Endothelial cell of umbilical vein (primary cell): Measurements from ENCODE around the gene TSR3. TPM values are rescaled to one million over a fixed set of nuclear protein-coding genes. Genes with fewer than 3 reads are reported as not detected.

ENCODE experiments used
- BruUV-seq: library from RNA; stranded (reverse); fragments of 400-500 nt; replicated peaks from 2 replicates; lab custom pipeline; 2021; lab: Mats Ljungman, UMichigan
- CTCF ChIA-PET: fragments of 300-600, 350-600 bp; sonication (Branson Sonifier 250); formaldehyde crosslinking; loops from one replicate; lab custom pipeline; 2021; ENCODE audit warnings: antibody characterized with exemption, inconsistent platforms; lab: Charles Lee
- POLR2A ChIA-PET: fragments of 300-600, 350-600 bp; sonication (Branson Sonifier 250); formaldehyde crosslinking; loops from one replicate; lab custom pipeline; 2021; ENCODE audit warnings: antibody characterized with exemption, inconsistent platforms; lab: Charles Lee
- DNase-seq: peaks from one replicate; pipeline ENCODE4 v3.0.0-alpha.2; 2011; ENCODE audit warnings: low read depth, low spot score
- FAIRE-seq: peaks from 2 replicates; lab custom pipeline; 2011; peaks lifted over from hg19 to GRCh38; lab: Jason Lieb, UNC
- H2AFZ ChIP-seq: 2 replicates; pipeline ENCODE4 v1.6.0; 2012; ENCODE audit warnings: low read depth, low read length, control low read depth, inconsistent platforms
- H3K27ac ChIP-seq: 2 replicates; pipeline ENCODE4 v1.5.1; 2011; ENCODE audit warnings: low read depth, mild to moderate bottlenecking, control low read depth, low read length, moderate library complexity; ENCODE audit not compliant: insufficient read depth
- H3K27me3 ChIP-seq, 2 experiments: 2 replicates each; pipeline versions ENCODE4 v1.6.0 to v1.6.1; 2011; ENCODE audit warnings: low read length in 2 of 2, mixed read lengths in 1 of 2; ENCODE audit not compliant: control insufficient read depth in 2 of 2, insufficient read depth in 2 of 2
- H3K36me3 ChIP-seq, 2 experiments: 2 replicates in 1 of 2; 3 replicates in 1 of 2; pipeline ENCODE4 v1.5.1; 2011; ENCODE audit warnings: low read length in 2 of 2, mild to moderate bottlenecking in 1 of 2, moderate library complexity in 1 of 2; ENCODE audit not compliant: control insufficient read depth in 2 of 2, insufficient read depth in 2 of 2; ENCODE audit errors: extremely low read depth in 1 of 2
- H3K4me1 ChIP-seq: 3 replicates; pipeline ENCODE4 v1.5.1; 2011; ENCODE audit warnings: mild to moderate bottlenecking, low read length; ENCODE audit not compliant: control insufficient read depth, insufficient read depth; ENCODE audit errors: extremely low read depth
- H3K4me2 ChIP-seq: 2 replicates; pipeline ENCODE4 v1.6.1; 2011; ENCODE audit warnings: low read length, control low read depth, mixed read lengths; ENCODE audit not compliant: insufficient read depth
- H3K4me3 ChIP-seq, 3 experiments: fragments of 200-600 bp in 1 of 3; sonication (generic), shearing (Covaris generic) in 1 of 3; replicated peaks in 1 of 3; 2 replicates each; pipeline ENCODE4 v1.5.1; 2011 to 2016; ENCODE audit warnings: control low read depth in 3 of 3, low read length in 3 of 3, mild to moderate bottlenecking in 2 of 3, inconsistent platforms in 1 of 3, low read depth in 1 of 3, moderate library complexity in 1 of 3; ENCODE audit not compliant: insufficient read depth in 1 of 3
- H3K79me2 ChIP-seq: 2 replicates; pipeline ENCODE4 v1.6.0; 2012; ENCODE audit warnings: low read length, inconsistent platforms; ENCODE audit not compliant: control insufficient read depth, insufficient read depth
- H3K9ac ChIP-seq: replicated peaks from 2 replicates; pipeline ENCODE3; 2011; ENCODE audit warnings: low read length, control low read depth; ENCODE audit not compliant: insufficient read depth; ENCODE audit errors: extremely low read depth
- H3K9me1 ChIP-seq: replicated peaks from 3 replicates; pipeline ENCODE4 v1.6.0; 2011; ENCODE audit warnings: mild to moderate bottlenecking, low read length; ENCODE audit not compliant: control insufficient read depth, insufficient read depth; ENCODE audit errors: extremely low read depth
- H3K9me3 ChIP-seq: replicated peaks from 2 replicates; pipeline ENCODE4 v1.5.1; 2012; ENCODE audit warnings: low read length, inconsistent platforms; ENCODE audit not compliant: control insufficient read depth, insufficient read depth
- H4K20me1 ChIP-seq: replicated peaks from 2 replicates; pipeline ENCODE3; 2011; ENCODE audit warnings: mild to moderate bottlenecking, low read length; ENCODE audit not compliant: control insufficient read depth, insufficient read depth; ENCODE audit errors: extremely low read depth
- EZH2 ChIP-seq: IDR thresholded peaks from 2 replicates; pipeline ENCODE4 v1.6.1; 2012; ENCODE audit warnings: borderline replicate concordance, low read depth, mild to moderate bottlenecking, moderate library complexity, low read length, inconsistent platforms; ENCODE audit not compliant: severe bottlenecking
- JUN ChIP-seq: IDR thresholded peaks from 2 replicates; pipeline ENCODE4 v1.6.1; 2011; ENCODE audit warnings: borderline replicate concordance, low read depth; ENCODE audit not compliant: insufficient read length, insufficient read depth
- MYC ChIP-seq: IDR thresholded peaks from one replicate; pipeline ENCODE4 v1.6.1; 2011; ENCODE audit warnings: mild to moderate bottlenecking, low read depth, low read length
- POLR2A ChIP-seq: IDR thresholded peaks from 2 replicates; pipeline ENCODE4 v1.6.1; 2012; ENCODE audit warnings: low read depth, mild to moderate bottlenecking, control low read depth, low read length
- POLR2AphosphoS5 ChIP-seq: IDR thresholded peaks from 2 replicates; pipeline ENCODE4 v1.6.1; 2012; ENCODE audit warnings: low read depth, mild to moderate bottlenecking, control low read depth, low read length, moderate library complexity; ENCODE audit not compliant: insufficient read depth
- dilution Hi-C: fragments of 300-500 bp; cut with MboI; formaldehyde crosslinking; loops from one replicate; pipeline ENCODE4 v1.15.0; 2019; ENCODE audit warnings: low sequenced_read_pairs; ENCODE audit not compliant: extremely low pct_ligation_motif_present
- intact Hi-C: fragments of 100-400 bp; cut with micrococcal nuclease; formaldehyde crosslinking; loops from one replicate; pipeline ENCODE4 v1.10.0; 2022
- polyA plus RNA-seq, 4 experiments: library from polyadenylated mRNA; depleted of rRNA in 3 of 4; stranded (reverse) in 3 of 4; unstranded in 1 of 4; fragments of >200 nt; gene quantifications; 2 replicates each; pipeline versions ENCODE4 v1.2.1 to v1.2.3, GENCODE V29; 2011 to 2012; ENCODE audit warnings: missing spikeins in 1 of 4
- total RNA-seq: library from RNA; stranded (reverse); gene quantifications from 2 replicates; pipeline ENCODE4 v1.2.3, GENCODE V29; 2021
- TF ChIP-seq, protein P1 (sequence below): IDR thresholded peaks from 2 replicates; pipeline ENCODE4 v1.6.1; 2011; ENCODE audit not compliant: insufficient read depth, insufficient read length
- TF ChIP-seq, protein P2 (sequence below), 2 donors: IDR thresholded peaks; 1 replicate in 1 of 2; 2 replicates in 1 of 2; pipeline ENCODE4 v1.5.1; 2011; ENCODE audit warnings: low read length in 2 of 2, mild to moderate bottlenecking in 2 of 2, moderate library complexity in 2 of 2, control low read depth in 1 of 2, inconsistent platforms in 1 of 2, low read depth in 1 of 2; ENCODE audit not compliant: insufficient read depth in 1 of 2; ENCODE audit errors: extremely low read depth in 1 of 2

Gene TSR3
- total and polyA plus RNA-seq, 2 donors (not counting 3 experiments of a cell fraction or from before 2014, with no cell fraction given) = 65.4 to 82.7 TPM

DNA sequence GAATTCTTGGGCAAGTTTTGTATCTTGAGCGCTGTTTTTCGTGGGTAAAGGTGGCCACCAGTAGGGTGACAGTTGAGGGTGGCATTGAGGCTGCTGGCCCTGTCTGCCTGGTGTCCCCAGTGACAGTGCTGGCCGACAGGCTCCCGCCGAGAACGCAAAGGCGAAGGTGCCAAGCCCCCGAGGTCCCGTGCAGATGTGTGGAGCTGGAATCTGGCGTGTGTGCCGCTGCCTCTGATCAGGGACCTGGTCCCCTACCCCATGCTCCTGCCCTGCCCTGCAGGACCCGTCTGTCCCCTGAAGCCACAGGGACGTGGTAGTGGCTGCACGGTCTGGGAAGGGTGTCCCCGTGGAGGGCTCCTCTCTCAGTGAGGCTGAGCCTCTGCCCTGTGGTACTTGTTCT is 38.8 kb downstream of the TSR3 start:
- H3K36me3 ChIP-seq = peaks cover 13 to 33% of the 10 kb centered on the region in 2 experiments
- no peak overlapping the region for H3K27ac ChIP-seq
- H3K9me3 ChIP-seq = no peaks in the 10 kb centered on the region
- H3K79me2 ChIP-seq = peaks cover 73% of the 10 kb centered on the region
- no TSS peak for BruUV-seq
- CTCF ChIA-PET = interaction anchor here (1.0 kb wide), 1 partner anchor 12 kb away, joined by 3 read pairs; no protein-coding TSS in a partner anchor
- FAIRE-seq (no peak), DNase-seq (no peak)
- H3K9ac ChIP-seq = no peak overlapping the region
- dilution Hi-C loops (no loop called here), intact Hi-C loops (no loop called here)
- H3K4me3 ChIP-seq = no peak overlapping the region
- TF ChIP-seq EZH2 = no peak
- TF ChIP-seq, protein P1, sequence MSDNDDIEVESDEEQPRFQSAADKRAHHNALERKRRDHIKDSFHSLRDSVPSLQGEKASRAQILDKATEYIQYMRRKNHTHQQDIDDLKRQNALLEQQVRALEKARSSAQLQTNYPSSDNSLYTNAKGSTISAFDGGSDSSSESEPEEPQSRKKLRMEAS = no peak
- TF ChIP-seq POLR2AphosphoS5 = no peak
- TF ChIP-seq JUN = no peak
- TF ChIP-seq MYC = no peak
- TF ChIP-seq, protein P2, sequence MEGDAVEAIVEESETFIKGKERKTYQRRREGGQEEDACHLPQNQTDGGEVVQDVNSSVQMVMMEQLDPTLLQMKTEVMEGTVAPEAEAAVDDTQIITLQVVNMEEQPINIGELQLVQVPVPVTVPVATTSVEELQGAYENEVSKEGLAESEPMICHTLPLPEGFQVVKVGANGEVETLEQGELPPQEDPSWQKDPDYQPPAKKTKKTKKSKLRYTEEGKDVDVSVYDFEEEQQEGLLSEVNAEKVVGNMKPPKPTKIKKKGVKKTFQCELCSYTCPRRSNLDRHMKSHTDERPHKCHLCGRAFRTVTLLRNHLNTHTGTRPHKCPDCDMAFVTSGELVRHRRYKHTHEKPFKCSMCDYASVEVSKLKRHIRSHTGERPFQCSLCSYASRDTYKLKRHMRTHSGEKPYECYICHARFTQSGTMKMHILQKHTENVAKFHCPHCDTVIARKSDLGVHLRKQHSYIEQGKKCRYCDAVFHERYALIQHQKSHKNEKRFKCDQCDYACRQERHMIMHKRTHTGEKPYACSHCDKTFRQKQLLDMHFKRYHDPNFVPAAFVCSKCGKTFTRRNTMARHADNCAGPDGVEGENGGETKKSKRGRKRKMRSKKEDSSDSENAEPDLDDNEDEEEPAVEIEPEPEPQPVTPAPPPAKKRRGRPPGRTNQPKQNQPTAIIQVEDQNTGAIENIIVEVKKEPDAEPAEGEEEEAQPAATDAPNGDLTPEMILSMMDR (IDR thresholded peaks at IDR 0.05; ENCODE audit: extremely low read depth in 1 of 2, insufficient read depth in 1 of 2, low read depth in 1 of 2, low read length in 2 of 2) = no peak
- TF ChIP-seq POLR2A = no peak
- H2AFZ ChIP-seq = no peak overlapping the region
- POLR2A ChIA-PET = no interaction called here
- H3K9me1 ChIP-seq = no peaks in the 10 kb centered on the region
- peaks cover 14% of the 10 kb centered on the region for H3K4me1 ChIP-seq
- no peaks in the 10 kb centered on the region for H3K27me3 ChIP-seq
- no peak overlapping the region for H3K4me2 ChIP-seq
- no peaks in the 10 kb centered on the region for H4K20me1 ChIP-seq
